Uterus (tissue), 2 donors: ENCODE measurements around the gene SULT2B1.

Source experiments
- POLR2A ChIP-seq, 2 donors: fragments of 450-650 bp; IDR thresholded peaks; one replicate each; pipeline ENCODE4 v1.6.1; 2016; ENCODE audit warnings: antibody characterized with exemption in 2 of 2, mild to moderate bottlenecking in 1 of 2, moderate library complexity in 1 of 2
- TF ChIP-seq, protein P1 (sequence below), 4 experiments: fragments of 200-600 bp in 2 of 4; fragments of 450-650 bp in 2 of 4; sonication (generic) in 2 of 4; IDR thresholded peaks; one replicate each; pipeline ENCODE4 v1.5.1; 2016 to 2019; ENCODE audit warnings: antibody characterized with exemption in 4 of 4, mild to moderate bottlenecking in 2 of 4, moderate library complexity in 1 of 4

DNA sequence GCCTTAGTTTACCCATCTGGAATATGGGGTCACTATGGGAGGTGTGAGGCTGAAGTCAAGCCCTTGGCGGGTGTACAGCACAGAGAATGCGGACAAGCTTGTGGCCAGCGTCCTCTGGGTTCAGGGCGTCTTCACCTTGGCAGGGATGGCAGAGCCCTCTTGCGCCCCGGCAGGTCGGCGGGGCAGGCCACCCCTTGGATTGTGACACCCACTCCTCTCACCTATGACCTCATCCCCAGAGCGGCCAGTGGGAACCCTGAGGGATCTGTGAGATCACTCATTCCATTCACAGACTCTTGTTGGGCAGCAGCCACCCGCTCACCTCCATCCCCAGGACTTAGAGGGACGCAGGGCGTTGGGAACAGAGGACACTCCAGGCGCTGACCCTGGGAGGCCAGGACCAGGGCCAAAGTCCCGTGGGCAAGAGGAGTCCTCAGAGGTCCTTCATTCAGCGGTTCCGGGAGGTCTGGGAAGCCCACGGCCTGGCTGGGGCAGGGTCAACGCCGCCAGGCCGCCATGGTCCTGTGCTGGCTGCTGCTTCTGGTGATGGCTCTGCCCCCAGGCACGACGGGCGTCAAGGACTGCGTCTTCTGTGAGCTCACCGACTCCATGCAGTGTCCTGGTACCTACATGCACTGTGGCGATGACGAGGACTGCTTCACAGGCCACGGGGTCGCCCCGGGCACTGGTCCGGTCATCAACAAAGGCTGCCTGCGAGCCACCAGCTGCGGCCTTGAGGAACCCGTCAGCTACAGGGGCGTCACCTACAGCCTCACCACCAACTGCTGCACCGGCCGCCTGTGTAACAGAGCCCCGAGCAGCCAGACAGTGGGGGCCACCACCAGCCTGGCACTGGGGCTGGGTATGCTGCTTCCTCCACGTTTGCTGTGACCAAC lies 54.7 kb downstream of the SULT2B1 start, which contains the start of gene SPACA4:
- TF ChIP-seq, protein P1, sequence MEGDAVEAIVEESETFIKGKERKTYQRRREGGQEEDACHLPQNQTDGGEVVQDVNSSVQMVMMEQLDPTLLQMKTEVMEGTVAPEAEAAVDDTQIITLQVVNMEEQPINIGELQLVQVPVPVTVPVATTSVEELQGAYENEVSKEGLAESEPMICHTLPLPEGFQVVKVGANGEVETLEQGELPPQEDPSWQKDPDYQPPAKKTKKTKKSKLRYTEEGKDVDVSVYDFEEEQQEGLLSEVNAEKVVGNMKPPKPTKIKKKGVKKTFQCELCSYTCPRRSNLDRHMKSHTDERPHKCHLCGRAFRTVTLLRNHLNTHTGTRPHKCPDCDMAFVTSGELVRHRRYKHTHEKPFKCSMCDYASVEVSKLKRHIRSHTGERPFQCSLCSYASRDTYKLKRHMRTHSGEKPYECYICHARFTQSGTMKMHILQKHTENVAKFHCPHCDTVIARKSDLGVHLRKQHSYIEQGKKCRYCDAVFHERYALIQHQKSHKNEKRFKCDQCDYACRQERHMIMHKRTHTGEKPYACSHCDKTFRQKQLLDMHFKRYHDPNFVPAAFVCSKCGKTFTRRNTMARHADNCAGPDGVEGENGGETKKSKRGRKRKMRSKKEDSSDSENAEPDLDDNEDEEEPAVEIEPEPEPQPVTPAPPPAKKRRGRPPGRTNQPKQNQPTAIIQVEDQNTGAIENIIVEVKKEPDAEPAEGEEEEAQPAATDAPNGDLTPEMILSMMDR (IDR thresholded peaks at IDR 0.05) = no peak
- no peak for TF ChIP-seq POLR2A (IDR thresholded peaks at IDR 0.05)
